ENCODE results near the gene RDH13.

DNA sequence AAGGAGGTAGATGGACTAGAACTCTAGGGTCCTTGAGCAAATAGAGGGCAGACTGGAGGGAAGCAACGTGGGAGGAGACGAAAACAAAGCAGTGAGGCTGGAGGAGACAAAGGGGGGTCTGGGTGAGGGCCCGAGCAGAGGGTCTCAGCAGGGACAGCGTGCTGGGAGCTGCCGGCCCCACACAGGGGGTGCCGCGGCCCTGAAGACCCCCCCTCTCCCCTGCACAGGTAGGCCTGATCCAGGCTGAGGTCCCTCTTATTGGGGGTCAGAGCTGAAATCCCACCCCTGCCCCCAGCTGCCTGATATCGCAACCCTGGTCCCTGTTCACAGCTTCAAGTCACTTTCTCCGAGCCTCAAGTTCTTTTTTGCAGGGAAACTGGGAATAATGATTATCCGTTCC is 21.5 kb upstream of the RDH13 start:
- TF ChIP-seq, protein P1, sequence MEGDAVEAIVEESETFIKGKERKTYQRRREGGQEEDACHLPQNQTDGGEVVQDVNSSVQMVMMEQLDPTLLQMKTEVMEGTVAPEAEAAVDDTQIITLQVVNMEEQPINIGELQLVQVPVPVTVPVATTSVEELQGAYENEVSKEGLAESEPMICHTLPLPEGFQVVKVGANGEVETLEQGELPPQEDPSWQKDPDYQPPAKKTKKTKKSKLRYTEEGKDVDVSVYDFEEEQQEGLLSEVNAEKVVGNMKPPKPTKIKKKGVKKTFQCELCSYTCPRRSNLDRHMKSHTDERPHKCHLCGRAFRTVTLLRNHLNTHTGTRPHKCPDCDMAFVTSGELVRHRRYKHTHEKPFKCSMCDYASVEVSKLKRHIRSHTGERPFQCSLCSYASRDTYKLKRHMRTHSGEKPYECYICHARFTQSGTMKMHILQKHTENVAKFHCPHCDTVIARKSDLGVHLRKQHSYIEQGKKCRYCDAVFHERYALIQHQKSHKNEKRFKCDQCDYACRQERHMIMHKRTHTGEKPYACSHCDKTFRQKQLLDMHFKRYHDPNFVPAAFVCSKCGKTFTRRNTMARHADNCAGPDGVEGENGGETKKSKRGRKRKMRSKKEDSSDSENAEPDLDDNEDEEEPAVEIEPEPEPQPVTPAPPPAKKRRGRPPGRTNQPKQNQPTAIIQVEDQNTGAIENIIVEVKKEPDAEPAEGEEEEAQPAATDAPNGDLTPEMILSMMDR (IDR thresholded peaks at IDR 0.05) = no peak
- no peak for TF ChIP-seq POLR2AphosphoS5 (IDR thresholded peaks at IDR 0.05; ENCODE audit: insufficient read depth in 1 of 2, low read depth in 1 of 2)

Data from vagina (tissue), 2 donors.